Pericardium fibroblast (primary cell): ENCODE results near the gene PGD. TPM values are rescaled to one million over a fixed set of nuclear protein-coding genes. Genes with fewer than 3 reads are reported as not detected.

Experiments
- total RNA-seq: library from RNA; depleted of rRNA; stranded (reverse); fragments of >200 nt; gene quantifications from 2 replicates; pipeline ENCODE4 v1.2.3, GENCODE V29; 2015

Gene PGD
- 138 and 245 TPM in 2 replicates for total RNA-seq

GRCh38 chr1:10398734-10399443, at the start of gene PGD:
PGD (plus strand) TSS chr1:10399064; CDS start chr1:10399118, 54 bp downstream.

GRCh38 chr1:10430216-10431069, 31.6 kb downstream of the PGD start, which contains the start of gene CENPS:
CENPS (plus strand) TSS chr1:10430433; CDS start chr1:10430518, 85 bp downstream.

GRCh38 chr1:10449751-10450150, 50.9 kb downstream of the PGD start, which contains the start of gene CORT:
CORT (plus strand) TSS chr1:10450031; CDS start chr1:10450224, 193 bp downstream.

Other genes starting within 250 kb of the PGD start
- gene KIF1B, start 188.5 kb upstream of the PGD start, total RNA-seq: 15.1 and 22.8 TPM in 2 replicates
- gene CENPS, start 31.4 kb downstream of the PGD start, total RNA-seq: 5.4 and 6.5 TPM in 2 replicates
- gene CORT, start 51.0 kb downstream of the PGD start, total RNA-seq: not detected in 2 replicates
- 21.1 and 23.6 TPM in 2 replicates for gene DFFA, start 73.5 kb downstream of the PGD start, total RNA-seq
- 11.0 and 18.8 TPM in 2 replicates for gene PEX14, start 75.9 kb downstream of the PGD start, total RNA-seq